ENCODE measurements around the gene DOC2A. TPM values are rescaled to one million over a fixed set of nuclear protein-coding genes. Genes with fewer than 3 reads are reported as not detected.

DOC2A gene
- polyA plus RNA-seq, 1 donor from 2014 or later, result 7.3 TPM

DNA sequence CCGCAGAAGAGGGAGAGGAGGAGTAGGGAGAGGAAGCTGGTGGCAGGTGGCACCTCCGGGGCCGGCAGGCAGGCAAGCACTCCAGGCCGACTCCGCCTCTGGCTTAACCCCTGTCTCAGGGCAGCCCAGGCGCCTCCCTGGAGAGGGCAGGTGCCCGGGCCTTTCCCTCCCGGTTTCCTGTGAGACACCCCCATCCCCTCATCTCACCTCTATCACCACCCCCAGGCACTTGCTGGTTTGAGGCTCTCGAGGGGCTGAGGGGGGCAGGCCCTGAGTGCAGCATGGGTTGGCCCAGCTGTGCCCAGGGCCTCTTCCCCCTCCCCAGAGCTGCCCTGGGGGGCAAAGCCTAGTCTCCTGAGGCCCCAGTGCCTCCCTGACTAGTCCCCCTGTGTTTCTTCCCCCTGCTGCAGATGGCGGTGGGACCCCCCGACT, 6.0 kb downstream of the DOC2A start:
- no peaks in the 10 kb centered on the region for H3K79me2 ChIP-seq (replicated peaks; ENCODE audit: insufficient read depth, low read length)
- no peak overlapping the region for H3K27ac ChIP-seq (ENCODE audit: low read length)
- H3K4me3 ChIP-seq (ENCODE audit: low read length), result no peak overlapping the region
- H4K20me1 ChIP-seq (ENCODE audit: insufficient read depth), result no peaks in the 10 kb centered on the region
- no peaks in the 10 kb centered on the region for H3F3A ChIP-seq (ENCODE audit: insufficient read depth, low read length, poor library complexity, severe bottlenecking)
- TF ChIP-seq POLR2AphosphoS5 (IDR thresholded peaks at IDR 0.05), result no peak
- TF ChIP-seq, protein P1, sequence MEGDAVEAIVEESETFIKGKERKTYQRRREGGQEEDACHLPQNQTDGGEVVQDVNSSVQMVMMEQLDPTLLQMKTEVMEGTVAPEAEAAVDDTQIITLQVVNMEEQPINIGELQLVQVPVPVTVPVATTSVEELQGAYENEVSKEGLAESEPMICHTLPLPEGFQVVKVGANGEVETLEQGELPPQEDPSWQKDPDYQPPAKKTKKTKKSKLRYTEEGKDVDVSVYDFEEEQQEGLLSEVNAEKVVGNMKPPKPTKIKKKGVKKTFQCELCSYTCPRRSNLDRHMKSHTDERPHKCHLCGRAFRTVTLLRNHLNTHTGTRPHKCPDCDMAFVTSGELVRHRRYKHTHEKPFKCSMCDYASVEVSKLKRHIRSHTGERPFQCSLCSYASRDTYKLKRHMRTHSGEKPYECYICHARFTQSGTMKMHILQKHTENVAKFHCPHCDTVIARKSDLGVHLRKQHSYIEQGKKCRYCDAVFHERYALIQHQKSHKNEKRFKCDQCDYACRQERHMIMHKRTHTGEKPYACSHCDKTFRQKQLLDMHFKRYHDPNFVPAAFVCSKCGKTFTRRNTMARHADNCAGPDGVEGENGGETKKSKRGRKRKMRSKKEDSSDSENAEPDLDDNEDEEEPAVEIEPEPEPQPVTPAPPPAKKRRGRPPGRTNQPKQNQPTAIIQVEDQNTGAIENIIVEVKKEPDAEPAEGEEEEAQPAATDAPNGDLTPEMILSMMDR (IDR thresholded peaks at IDR 0.05; ENCODE audit: poor library complexity, severe bottlenecking), result no peak
- no peak for TF ChIP-seq MXI1 (conservative IDR thresholded peaks at IDR 0.05; ENCODE audit: poor library complexity, severe bottlenecking)
- TF ChIP-seq EP300 (conservative IDR thresholded peaks at IDR 0.05; ENCODE audit: poor library complexity, severe bottlenecking), result no peak
- no peak for TF ChIP-seq EZH2 (IDR thresholded peaks at IDR 0.05; ENCODE audit: borderline replicate concordance, insufficient read depth, low read length, poor library complexity, severe bottlenecking)
- no peak for TF ChIP-seq SMC3 (conservative IDR thresholded peaks at IDR 0.05; ENCODE audit: poor library complexity)
- TF ChIP-seq, protein P2, sequence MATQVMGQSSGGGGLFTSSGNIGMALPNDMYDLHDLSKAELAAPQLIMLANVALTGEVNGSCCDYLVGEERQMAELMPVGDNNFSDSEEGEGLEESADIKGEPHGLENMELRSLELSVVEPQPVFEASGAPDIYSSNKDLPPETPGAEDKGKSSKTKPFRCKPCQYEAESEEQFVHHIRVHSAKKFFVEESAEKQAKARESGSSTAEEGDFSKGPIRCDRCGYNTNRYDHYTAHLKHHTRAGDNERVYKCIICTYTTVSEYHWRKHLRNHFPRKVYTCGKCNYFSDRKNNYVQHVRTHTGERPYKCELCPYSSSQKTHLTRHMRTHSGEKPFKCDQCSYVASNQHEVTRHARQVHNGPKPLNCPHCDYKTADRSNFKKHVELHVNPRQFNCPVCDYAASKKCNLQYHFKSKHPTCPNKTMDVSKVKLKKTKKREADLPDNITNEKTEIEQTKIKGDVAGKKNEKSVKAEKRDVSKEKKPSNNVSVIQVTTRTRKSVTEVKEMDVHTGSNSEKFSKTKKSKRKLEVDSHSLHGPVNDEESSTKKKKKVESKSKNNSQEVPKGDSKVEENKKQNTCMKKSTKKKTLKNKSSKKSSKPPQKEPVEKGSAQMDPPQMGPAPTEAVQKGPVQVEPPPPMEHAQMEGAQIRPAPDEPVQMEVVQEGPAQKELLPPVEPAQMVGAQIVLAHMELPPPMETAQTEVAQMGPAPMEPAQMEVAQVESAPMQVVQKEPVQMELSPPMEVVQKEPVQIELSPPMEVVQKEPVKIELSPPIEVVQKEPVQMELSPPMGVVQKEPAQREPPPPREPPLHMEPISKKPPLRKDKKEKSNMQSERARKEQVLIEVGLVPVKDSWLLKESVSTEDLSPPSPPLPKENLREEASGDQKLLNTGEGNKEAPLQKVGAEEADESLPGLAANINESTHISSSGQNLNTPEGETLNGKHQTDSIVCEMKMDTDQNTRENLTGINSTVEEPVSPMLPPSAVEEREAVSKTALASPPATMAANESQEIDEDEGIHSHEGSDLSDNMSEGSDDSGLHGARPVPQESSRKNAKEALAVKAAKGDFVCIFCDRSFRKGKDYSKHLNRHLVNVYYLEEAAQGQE (IDR thresholded peaks at IDR 0.05; ENCODE audit: borderline replicate concordance), result no peak
- no peak for TF ChIP-seq TAF1 (IDR thresholded peaks at IDR 0.05; ENCODE audit: low read depth)
- TF ChIP-seq RAD21 (conservative IDR thresholded peaks at IDR 0.05), result no peak
- H3K36me3 ChIP-seq (ENCODE audit: insufficient read depth, low read length), result no peaks in the 10 kb centered on the region
- H3K27me3 ChIP-seq (ENCODE audit: insufficient read depth, low read depth, low read length), result no peaks in the 10 kb centered on the region
- no peak overlapping the region for H3K4me2 ChIP-seq (ENCODE audit: low read length)
- H3K9ac ChIP-seq (ENCODE audit: low read length), result no peak overlapping the region
- H2AFZ ChIP-seq (ENCODE audit: low read depth, low read length), result no peak overlapping the region
- no peaks in the 10 kb centered on the region for H3K9me2 ChIP-seq (ENCODE audit: insufficient read depth, low read length)
- H3K9me3 ChIP-seq (ENCODE audit: low read length), result no peaks in the 10 kb centered on the region

DNA sequence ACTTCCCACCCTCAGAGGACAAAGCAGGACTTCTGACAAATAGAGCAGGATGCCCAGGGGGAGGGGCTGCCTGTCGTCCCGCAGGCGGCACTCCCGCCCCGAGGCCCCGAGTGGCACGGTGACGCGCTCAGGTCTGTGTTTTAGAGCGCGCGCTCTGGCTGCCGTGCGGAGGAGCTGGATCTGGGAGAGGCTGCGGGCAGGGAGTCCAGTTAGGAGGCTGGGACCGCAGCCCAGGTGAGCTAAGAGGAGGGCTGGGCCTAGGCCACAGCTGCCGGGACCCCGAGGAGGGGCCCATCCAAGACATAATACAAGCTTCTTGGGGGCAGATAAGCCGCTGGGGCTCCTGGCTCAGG, 6.4 kb downstream of the DOC2A start:
- H3F3A ChIP-seq (ENCODE audit: insufficient read depth, low read length, poor library complexity, severe bottlenecking), result no peaks in the 10 kb centered on the region
- H3K4me2 ChIP-seq (ENCODE audit: low read length), result no peak overlapping the region
- H3K36me3 ChIP-seq (ENCODE audit: insufficient read depth, low read length), result no peaks in the 10 kb centered on the region
- H3K9ac ChIP-seq (ENCODE audit: low read length), result no peak overlapping the region
- no peaks in the 10 kb centered on the region for H3K9me3 ChIP-seq (ENCODE audit: low read length)
- no peak overlapping the region for H3K27ac ChIP-seq (ENCODE audit: low read length)
- H3K27me3 ChIP-seq (ENCODE audit: insufficient read depth, low read depth, low read length), result no peaks in the 10 kb centered on the region
- H3K9me2 ChIP-seq (ENCODE audit: insufficient read depth, low read length), result no peaks in the 10 kb centered on the region
- H3K79me2 ChIP-seq (replicated peaks; ENCODE audit: insufficient read depth, low read length), result no peaks in the 10 kb centered on the region
- H4K20me1 ChIP-seq (ENCODE audit: insufficient read depth), result no peaks in the 10 kb centered on the region
- H3K4me3 ChIP-seq (ENCODE audit: low read length), result no peak overlapping the region
- TF ChIP-seq EP300 (conservative IDR thresholded peaks at IDR 0.05; ENCODE audit: poor library complexity, severe bottlenecking) (no peak), TAF1 (IDR thresholded peaks at IDR 0.05; ENCODE audit: low read depth) (no peak), MXI1 (conservative IDR thresholded peaks at IDR 0.05; ENCODE audit: poor library complexity, severe bottlenecking) (no peak), POLR2AphosphoS5 (IDR thresholded peaks at IDR 0.05) (no peak), SMC3 (conservative IDR thresholded peaks at IDR 0.05; ENCODE audit: poor library complexity) (no peak), RAD21 (conservative IDR thresholded peaks at IDR 0.05) (no peak), EZH2 (IDR thresholded peaks at IDR 0.05; ENCODE audit: borderline replicate concordance, insufficient read depth, low read length, poor library complexity, severe bottlenecking) (no peak)
- TF ChIP-seq, protein P2 (IDR thresholded peaks at IDR 0.05; ENCODE audit: borderline replicate concordance), result no peak
- TF ChIP-seq, protein P1 (IDR thresholded peaks at IDR 0.05; ENCODE audit: poor library complexity, severe bottlenecking), result no peak
- no peak overlapping the region for H2AFZ ChIP-seq (ENCODE audit: low read depth, low read length)

Measured in neural cell (in vitro differentiated cells).